Progenitor cell of endocrine pancreas (in vitro differentiated cells): ENCODE measurements around the gene PTGIR. TPM values are rescaled to one million over a fixed set of nuclear protein-coding genes. Genes with fewer than 3 reads are reported as not detected.

Source experiments
- DNase-seq: peaks from one replicate; pipeline ENCODE4 v3.0.0; 2021; ENCODE audit warnings: low spot score; ENCODE audit not compliant: unreplicated experiment
- H3K27ac Mint-ChIP-seq: 2 replicates; pipeline ENCODE4 v1.8.0; 2021; ENCODE audit warnings: mild to moderate bottlenecking, moderate library complexity, mixed read lengths
- H3K27me3 Mint-ChIP-seq: 2 replicates; pipeline ENCODE4 v1.8.0; 2021; ENCODE audit warnings: mixed read lengths
- H3K36me3 Mint-ChIP-seq: 2 replicates; pipeline ENCODE4 v1.8.0; 2022; ENCODE audit warnings: mixed read lengths; ENCODE audit not compliant: insufficient read depth
- H3K4me1 Mint-ChIP-seq: 2 replicates; pipeline ENCODE4 v1.8.0; 2021; ENCODE audit warnings: low read depth, mixed read lengths
- H3K4me3 Mint-ChIP-seq: 2 replicates; pipeline ENCODE4 v1.8.0; 2021; ENCODE audit warnings: low read depth, mild to moderate bottlenecking, moderate library complexity, mixed read lengths
- H3K9me3 Mint-ChIP-seq: 2 replicates; pipeline ENCODE4 v1.8.0; 2021; ENCODE audit warnings: low read depth, mixed read lengths
- total RNA-seq: library from RNA; stranded (reverse); gene quantifications from 2 replicates; pipeline ENCODE4 v1.2.1, GENCODE V29; 2021
- TF ChIP-seq, protein P1 (sequence below): fragments of 200-600 bp; sonication (generic); IDR thresholded peaks from one replicate; pipeline ENCODE4 v1.5.0; 2021; ENCODE audit warnings: antibody characterized with exemption, mild to moderate bottlenecking; ENCODE audit not compliant: unreplicated experiment

Gene PTGIR
- total RNA-seq, 1 donor from 2014 or later: not detected

DNA sequence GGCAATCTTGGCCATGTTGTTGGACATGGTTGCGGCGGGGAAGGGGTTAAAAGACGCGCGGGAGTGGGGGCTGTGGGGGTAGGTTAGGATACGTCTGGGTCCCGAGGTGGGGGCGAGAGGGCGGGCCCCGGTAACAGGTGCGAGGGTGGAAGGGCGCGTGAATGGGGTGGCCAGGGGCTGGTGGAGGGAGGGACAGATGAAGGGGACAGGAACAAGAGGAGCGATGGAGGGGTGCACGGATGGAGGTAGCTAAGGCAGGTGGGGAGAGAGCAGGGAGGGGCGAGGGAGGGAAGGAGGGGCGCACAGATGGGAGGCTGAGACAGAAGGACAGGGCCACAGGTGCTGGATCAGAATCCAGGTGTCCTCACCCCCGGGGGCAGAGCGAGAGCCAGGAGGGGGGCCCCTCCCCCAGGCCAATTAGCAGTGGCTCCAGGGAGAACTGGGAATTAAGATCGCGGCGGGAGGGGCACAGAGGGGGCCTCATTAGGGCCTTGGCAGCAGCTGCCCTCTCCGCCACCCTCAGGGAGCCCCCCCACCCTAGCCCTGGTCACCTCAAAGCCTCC, 9.8 kb upstream of the PTGIR start:
- Mint-ChIP-seq H3K4me1 (peaks cover 3% of the 10 kb centered on the region), H3K9me3 (no peaks in the 10 kb centered on the region), H3K27me3 (peaks cover 47% of the 10 kb centered on the region), H3K4me3 (no peak overlapping the region), H3K36me3 (no peaks in the 10 kb centered on the region), H3K27ac (no peak overlapping the region)
- no peak for DNase-seq
- TF ChIP-seq, protein P1, sequence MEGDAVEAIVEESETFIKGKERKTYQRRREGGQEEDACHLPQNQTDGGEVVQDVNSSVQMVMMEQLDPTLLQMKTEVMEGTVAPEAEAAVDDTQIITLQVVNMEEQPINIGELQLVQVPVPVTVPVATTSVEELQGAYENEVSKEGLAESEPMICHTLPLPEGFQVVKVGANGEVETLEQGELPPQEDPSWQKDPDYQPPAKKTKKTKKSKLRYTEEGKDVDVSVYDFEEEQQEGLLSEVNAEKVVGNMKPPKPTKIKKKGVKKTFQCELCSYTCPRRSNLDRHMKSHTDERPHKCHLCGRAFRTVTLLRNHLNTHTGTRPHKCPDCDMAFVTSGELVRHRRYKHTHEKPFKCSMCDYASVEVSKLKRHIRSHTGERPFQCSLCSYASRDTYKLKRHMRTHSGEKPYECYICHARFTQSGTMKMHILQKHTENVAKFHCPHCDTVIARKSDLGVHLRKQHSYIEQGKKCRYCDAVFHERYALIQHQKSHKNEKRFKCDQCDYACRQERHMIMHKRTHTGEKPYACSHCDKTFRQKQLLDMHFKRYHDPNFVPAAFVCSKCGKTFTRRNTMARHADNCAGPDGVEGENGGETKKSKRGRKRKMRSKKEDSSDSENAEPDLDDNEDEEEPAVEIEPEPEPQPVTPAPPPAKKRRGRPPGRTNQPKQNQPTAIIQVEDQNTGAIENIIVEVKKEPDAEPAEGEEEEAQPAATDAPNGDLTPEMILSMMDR: no peak

DNA sequence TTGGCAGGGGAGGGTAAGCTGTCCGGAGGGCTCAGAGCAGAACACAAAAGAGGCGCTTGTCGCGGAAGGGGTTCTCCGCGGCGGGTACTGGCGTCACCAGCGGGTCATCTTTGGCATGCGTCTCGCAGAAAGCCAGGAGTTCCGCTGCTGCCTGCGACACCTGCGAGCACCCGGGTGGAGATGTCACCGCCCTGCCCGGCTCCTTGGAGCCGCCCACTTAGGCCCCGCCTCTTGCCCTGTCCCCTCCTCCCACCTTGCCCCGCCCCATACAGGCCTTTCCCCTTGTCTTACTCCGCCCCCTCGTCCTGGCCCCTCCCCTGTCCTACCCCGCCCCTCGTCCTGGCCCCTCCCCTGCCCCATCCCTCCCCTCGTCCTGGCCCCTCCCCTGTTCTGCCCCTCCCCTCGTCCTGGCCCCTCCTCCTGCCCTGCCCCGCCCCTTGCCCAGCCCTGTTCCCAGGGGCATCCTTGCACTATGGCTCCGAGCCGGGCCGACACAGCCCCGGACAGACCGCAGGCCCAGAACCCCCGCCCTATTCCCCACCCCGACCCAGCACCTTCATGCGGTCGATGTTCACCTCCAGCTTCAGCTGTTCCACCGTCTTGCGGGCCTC, 9.3 kb upstream of the PTGIR start:
- Mint-ChIP-seq H3K9me3 (no peaks in the 10 kb centered on the region), H3K27ac (peak overlapping the region; percentile 74), H3K27me3 (peaks cover 45% of the 10 kb centered on the region), H3K36me3 (no peaks in the 10 kb centered on the region), H3K4me1 (peaks cover 3% of the 10 kb centered on the region), H3K4me3 (peak overlapping the region; percentile 29)
- TF ChIP-seq, protein P1: no peak
- peak; percentile 64 for DNase-seq

DNA sequence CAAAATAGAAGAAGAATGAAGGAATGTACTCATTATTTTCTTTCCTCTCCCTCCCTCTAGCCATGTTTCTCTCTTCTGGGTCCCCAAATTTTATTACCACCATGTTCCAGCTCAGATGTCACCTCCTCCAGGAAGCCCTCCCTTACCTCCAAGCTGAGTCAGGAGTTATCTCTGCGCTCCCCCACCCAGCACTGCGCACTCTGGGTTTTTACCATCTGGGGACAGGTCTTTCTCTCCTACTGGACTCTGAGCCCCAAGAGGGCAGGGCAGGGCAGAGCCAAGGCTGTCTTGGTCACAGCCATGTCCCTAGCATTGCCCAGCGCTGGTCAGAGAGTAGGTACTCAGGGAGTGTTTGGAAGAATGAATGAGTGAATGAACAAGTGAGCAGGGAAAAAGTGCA, 8.2 kb upstream of the PTGIR start:
- H3K4me3 Mint-ChIP-seq: no peak overlapping the region

DNA sequence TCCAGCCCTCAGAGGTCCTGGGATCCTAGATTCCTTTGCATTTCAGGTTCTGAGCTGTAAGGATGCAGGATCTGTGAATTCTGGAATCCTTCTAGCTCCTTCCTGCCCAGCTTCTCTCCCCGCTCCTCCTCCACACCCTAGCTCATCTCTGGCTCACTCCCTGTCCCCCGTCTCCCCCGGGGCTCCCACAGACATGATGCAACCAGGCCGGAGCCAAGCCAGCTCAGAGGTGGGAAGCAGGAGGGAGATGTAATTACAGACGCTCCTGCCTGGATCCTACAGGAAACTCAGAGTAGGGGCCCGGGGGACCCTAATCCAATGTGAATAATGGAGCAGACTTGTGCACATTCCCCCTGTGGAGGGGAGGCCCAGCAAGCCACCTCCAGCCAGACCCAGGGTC, 6.6 kb upstream of the PTGIR start:
- Mint-ChIP-seq H3K4me1 (peaks cover 3% of the 10 kb centered on the region), H3K4me3 (no peak overlapping the region), H3K36me3 (no peaks in the 10 kb centered on the region), H3K27me3 (peaks cover 49% of the 10 kb centered on the region), H3K9me3 (no peaks in the 10 kb centered on the region), H3K27ac (no peak overlapping the region)
- no peak for DNase-seq
- TF ChIP-seq, protein P1: no peak

More for the DNA sequence above, 8.2 kb upstream of the PTGIR start:
- no peak for DNase-seq
- TF ChIP-seq, protein P1: no peak
- no peaks in the 10 kb centered on the region for H3K36me3 Mint-ChIP-seq
- H3K27me3 Mint-ChIP-seq: peaks cover 45% of the 10 kb centered on the region
- H3K9me3 Mint-ChIP-seq: no peaks in the 10 kb centered on the region
- H3K4me1 Mint-ChIP-seq: peaks cover 3% of the 10 kb centered on the region
- no peak overlapping the region for H3K27ac Mint-ChIP-seq

DNA sequence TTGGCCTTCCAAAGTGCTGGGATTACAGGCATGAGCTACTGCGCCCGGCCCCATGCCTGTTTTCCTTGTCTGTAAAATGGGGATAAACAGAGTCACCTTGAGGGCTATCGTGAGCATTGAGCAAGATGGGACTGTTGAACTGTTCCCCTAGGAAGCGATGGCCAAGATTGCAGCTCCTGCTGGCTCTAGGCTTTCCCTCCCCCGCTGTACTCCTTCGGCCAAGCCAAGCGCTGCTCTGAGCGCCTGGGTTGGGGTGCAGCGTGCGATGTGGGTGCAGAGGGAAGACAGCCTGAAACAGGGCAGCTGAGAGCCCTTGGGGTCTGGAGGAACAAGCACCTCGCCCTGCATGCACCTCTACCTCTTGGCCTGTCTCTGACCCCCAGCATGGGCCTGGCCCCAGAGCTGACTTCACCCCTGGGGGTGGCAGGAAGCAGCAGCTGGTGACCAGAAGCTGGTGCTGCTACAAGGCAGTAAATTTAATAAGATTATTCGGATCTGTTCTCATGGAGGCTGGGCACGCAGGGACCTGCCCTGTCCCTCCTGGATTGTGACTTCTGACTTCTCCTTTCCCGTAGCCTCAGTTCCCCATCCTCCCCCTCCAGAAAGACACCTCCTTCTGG, 5.8 kb upstream of the PTGIR start:
- no peak overlapping the region for H3K4me3 Mint-ChIP-seq

More for the DNA sequence above, 5.8 kb upstream of the PTGIR start:
- TF ChIP-seq, protein P1: no peak
- Mint-ChIP-seq H3K27ac (no peak overlapping the region), H3K9me3 (no peaks in the 10 kb centered on the region), H3K36me3 (no peaks in the 10 kb centered on the region), H3K27me3 (peaks cover 49% of the 10 kb centered on the region), H3K4me1 (peaks cover 3% of the 10 kb centered on the region)
- no peak for DNase-seq
